GM19099 (cell line): ENCODE data around the gene ZNF423.

Source experiments
- POLR2A ChIP-seq: IDR thresholded peaks from 3 replicates; pipeline ENCODE4 v1.6.1; 2011; ENCODE audit warnings: low read depth; ENCODE audit not compliant: insufficient read length; ENCODE audit errors: extremely low read depth

The ZNF423 gene

DNA sequence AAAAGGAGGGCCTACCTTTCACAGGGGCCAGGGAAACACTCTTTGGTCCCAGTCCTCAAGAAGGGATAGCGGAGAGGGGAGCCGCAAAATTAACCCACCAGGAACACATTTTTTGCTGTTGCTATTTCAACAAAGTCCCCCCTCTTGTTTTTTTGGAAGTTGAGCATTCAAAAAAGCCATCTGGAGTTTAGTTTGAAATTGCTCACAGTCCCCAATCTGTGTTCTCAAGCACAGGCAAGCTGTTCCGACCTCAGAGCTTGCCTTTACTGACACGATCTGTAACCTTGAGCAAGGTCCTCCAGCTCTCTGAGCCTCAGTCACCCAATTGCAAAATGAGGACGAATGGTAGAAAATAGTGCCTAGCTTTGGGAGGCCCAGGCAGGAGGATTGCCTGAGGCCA lies 131.1 kb downstream of the ZNF423 start:
- TF ChIP-seq POLR2A = no peak

DNA sequence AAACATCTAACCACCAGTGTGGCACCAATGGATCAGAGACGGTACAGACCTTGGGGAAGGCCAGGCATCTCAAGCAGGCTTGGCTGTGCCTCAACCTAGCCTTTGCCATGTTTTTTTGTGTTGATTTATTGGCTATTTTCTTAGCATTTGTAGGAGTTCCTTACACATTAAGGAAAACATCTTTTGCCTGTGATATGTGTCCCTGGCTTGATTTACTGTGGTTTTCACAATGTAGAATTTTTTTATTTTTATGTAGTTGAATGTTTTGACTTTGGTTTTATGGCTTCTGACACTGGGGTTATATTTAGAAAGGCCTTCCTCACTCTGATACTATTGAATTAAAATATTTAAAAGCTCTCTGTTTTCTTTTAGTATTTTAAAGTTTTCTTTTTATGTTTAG lies 132.6 kb downstream of the ZNF423 start:
- no peak for TF ChIP-seq POLR2A

DNA sequence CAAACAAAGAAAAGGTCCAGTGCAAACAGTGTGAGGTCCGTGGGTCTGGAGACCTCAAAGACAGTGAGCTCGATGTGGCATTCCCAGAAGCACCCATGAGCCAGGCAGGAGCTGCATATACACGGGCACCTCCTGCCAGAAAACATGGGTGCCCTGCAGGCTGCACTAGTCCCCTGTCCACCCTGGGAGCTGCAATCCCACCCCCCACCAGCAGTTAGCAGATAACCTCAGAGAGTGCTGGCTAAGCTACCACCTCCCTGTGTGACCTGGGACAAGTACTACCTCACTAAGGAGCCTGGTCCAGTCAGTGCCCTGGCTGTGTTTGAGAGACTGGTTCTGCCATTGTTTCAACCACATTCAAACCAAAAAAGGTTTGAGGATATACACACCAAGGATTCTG lies 135.7 kb downstream of the ZNF423 start:
- no peak for TF ChIP-seq POLR2A

DNA sequence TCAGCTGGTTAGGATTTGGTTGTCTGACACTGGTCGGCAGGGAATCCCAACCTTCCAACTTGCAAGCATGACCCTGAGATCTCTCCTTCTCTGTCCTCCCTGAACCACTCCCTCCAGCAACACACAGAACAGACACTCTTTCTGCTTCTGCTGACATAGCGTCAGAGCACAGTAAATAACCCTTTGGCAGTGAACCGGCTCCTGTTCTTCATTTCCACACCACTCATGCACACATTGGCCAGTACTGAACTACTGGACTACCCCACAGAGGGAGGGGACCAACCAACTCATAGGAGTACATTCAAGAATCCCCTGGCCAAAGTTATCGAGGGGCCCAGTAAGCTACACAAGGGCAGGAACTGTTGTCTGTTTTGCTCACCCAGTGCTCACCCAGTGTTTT lies 138.2 kb downstream of the ZNF423 start:
- no peak for TF ChIP-seq POLR2A

DNA sequence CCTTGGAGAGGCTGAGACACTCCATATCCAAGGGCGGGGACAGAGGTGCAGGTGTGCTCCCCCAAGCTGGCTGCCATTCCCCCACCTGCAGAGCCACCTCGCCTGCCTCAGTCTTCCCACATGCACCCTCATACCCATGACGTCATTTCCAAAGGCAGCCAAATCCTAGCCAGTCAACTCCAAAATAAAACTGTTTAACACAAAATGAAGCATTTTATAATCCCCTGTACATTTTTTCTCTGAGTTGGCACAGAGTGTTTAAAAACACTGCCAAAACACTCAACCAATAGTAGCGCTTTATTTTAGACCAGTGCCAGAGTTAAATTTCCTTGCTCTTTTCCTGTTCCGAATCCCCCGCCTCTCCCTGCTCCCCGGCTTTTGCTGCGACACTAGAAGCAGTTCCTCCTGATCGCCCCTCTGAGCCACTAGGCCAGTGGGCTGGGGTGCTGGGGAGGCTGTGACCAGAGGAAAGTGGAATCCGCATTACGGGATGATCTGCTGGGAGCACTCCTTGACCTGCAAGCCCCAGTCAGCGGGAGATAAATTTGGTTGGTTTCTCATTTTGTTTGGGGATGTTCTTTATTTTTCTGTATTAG lies 139.5 kb downstream of the ZNF423 start:
- no peak for TF ChIP-seq POLR2A

DNA sequence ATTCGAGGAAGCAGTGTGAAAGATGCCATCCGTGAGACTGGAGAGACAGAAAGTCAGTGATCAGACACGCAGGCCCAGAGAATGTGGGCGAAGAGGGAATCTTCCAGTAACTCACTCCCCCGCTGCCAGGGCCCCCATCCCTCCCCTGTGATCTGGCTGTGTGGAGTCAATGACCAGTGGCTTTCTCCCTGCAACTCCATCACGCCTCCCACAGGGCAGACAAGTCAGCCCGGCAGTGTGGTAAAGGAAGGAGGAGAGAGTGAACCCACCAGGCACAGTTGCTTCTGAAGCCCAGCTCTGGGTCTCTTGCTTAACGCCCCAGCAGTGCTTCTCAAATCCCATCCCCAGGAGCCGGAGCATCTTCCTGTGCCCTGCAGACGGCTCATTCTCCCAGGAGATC lies 142.1 kb downstream of the ZNF423 start:
- no peak for TF ChIP-seq POLR2A

DNA sequence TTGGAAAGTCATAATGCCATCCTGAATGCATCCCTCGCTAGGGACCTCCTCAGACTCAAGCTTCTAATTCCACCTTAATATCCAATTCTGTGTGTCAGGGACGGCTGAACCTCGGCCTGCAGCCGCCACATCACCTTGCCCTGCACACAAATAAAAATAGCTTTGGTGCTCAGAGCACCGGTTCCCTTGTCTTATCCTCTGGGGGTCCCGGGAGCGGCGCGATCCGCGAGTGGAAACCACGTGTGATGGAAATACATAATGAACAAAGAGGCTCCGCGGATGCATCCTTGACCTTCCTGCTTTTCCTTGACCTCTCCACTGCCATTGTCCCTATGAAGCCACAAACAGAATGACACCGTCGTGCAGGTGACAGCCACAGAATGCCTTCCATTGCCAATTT lies 143.4 kb downstream of the ZNF423 start:
- no peak for TF ChIP-seq POLR2A

DNA sequence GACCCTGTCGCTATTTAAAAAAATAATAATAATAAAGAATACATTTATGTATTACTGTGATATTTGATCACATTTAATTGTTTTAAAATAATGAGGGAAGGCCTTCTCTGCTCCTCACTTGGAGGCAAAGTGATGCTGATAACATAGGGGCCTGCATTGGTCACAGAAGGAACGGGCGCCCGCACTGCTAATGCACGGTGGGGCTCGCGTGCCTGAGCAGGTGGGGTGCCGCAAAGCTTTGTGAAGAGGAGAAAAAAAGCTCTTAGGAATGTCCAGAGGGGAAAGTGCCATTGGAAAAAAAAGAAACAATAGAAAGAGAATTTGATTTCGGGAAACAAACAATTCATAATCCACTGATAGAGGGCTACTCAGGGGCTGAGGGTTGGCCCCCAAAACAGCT lies 143.8 kb downstream of the ZNF423 start:
- no peak for TF ChIP-seq POLR2A

DNA sequence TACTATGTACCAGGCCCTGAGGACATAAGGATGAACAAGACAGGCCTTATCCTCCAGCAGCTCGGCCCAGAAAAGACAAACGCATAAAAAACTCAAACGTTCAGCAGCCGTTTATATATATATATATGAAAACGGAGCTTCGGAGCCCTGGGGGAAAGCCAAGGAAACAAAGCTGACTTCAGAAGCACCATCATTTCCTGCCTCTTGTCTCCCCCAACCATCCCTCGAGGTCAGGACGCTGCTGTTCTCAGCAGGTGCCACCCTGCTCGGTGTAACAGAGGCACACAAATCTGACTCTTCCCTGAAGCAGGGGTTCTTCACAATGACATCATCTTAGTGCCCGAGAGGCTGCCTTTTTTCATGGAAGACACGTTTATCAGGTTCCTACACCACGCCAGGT lies 146.9 kb downstream of the ZNF423 start:
- no peak for TF ChIP-seq POLR2A

DNA sequence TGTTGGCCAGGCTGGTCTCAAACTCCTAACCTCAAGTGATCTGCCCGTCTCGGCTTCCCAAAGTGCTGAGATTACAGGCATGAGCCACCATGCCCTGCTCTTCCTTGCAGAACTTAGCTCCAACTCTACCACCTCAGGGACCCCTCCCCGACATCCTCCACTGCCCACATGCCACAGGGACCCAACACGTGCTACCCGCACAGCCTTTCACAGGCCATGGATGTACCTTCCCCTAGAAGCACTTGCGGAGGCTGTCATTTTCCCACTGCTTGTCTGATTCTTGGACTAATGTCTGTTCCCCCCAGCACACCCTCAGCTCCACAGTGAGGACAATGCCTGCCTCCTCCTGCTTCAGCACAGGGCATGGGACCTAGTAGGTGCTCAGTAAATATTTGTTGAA lies 147.4 kb downstream of the ZNF423 start:
- no peak for TF ChIP-seq POLR2A

DNA sequence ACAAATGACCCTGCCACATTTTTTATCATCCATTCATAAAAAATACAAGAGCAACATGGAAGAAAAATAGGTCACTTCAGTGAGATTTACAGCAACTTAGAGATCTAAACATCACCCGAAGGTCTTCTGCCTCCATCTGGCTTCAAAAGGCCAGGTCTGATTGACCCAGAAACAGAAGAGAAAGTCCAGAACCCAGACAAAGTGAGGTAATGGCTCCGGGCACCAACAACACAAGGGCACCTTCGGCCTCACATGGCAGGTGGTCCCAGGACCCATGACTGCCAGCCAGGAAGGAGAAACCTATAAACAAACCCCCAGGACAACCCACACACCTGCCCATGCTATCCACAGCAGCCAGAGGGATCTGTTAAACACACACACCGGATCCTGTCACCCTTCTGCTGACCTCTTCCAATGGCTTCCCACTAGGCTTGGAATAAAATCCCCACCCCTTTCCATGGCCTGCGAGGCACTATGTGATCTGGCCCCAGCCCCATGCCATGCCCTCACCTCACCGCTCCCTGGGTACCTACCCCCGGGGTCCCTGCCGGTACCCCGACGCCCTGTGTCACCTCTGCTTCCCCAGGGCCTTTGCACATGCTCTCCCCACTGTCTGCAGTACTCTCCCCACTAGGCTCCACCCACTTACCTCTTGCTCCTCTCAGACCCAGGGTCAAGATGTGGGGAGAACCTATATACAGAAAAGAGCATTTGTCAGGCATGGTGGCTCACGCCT lies 149.1 kb downstream of the ZNF423 start:
- no peak for TF ChIP-seq POLR2A

DNA sequence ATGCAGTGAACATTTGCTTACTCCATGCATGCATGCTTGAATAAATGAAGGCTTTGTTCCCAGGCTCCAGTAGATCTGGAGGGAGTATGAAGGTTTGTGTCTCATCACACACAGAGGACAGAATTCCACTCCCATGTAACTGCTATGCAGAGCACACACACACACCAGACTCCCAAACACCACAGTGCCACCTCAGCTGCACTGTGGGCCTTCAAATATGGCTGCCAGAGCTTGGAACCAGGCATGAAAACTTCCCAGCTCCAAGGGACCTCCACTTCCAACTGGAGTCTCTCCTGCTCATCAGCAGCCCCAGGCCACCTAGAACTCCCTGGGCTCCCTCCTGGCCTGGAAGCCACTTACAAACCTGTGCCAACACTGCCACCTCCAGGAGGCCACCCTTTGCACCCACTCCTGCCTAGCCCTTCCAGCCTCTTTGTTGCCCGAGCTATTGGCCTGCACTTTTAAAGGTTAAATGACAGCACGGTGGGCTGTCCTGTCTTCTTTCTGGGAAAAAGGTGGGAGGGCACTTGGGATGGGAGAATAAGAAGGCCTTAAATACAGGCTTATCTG lies 151.2 kb downstream of the ZNF423 start:
- no peak for TF ChIP-seq POLR2A

DNA sequence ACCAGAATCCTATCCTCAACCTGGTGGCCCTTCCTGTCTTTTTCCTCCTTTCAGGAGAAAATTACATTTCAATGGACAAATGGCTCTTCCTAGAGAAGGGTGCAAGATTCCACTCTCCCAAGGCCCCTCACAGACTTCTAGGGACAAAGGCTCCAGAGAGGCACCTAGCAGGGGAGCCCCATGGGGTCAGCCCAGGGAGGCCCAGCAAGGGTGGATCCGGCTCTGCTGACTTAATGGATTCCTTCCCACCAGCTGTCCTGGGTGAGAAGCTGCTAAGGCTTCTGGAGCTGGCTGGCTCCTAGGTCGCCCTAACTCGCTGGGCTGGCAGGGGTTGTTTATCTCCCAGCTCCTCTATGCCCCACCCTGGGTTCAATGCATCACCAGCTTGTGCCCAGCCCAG lies 152.4 kb downstream of the ZNF423 start:
- TF ChIP-seq POLR2A = no peak

DNA sequence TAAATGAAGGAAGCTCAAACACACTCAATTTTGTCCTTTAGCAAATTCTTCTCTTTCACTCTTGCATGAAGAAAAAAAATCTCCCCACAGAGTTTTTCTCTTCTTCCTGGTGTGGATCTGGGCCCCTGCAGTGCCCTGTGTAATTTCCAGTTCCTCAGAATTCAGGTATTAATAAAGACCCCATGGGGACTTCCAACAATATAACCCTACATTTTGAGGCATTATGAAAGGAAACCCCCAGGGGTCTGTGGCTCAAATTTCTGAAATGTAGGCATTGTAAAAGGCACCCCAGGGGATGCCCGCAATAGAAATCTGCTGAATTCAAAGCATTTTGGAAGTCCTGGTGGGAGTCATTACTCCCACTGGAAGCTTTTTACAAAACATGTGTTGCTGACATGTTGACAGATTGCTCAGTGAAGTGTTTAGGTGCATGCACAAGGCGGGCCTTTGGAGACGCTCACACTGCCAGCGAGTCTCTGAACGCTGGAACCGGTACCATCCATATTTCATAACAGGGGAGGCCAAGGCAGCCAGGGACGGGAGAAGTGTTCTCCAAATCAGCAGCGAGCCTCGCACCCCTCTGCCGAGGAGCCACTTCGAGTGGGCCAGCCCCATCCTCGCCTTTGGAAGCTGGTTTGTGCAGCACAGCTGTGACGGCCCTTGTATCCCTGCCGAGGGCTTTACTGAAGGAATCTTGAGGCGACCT lies 154.0 kb downstream of the ZNF423 start:
- TF ChIP-seq POLR2A = no peak

DNA sequence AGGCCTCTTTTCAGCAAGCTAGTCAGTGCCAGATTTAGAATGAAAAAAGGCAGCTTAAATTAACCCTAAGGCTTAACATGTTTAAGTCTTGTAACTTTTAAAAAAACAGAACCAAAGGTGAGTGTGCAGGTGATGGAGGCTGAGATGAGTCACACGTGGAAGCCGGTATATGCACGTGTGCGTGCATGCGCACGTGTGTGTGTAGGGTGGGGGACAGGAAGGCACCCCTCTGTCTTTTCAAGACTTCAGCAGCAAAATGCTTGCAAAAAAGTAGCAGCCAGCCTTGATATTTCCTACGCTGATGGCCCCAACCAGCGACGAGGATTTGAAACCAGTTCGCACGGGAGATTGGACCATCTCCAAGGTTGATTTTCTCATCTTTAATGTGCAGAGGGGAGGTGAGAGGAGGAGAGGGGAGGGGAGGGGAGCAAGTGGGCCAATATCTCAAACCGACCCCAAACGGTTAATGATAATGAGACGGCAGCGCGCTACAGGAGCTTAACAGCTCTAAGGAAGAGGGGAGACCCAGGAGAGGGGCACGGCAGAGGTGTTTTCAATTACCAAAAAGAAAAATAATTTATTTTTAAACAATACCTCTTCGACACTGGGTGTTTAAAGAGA lies 154.7 kb downstream of the ZNF423 start:
- no peak for TF ChIP-seq POLR2A
